ENCODE data around the gene TULP1.

The TULP1 gene

GRCh38 chr6:35453236-35453635 is 59.5 kb downstream of the TULP1 start:
- peak overlapping the region; percentile 78 for H3K4me3 ChIP-seq (ENCODE audit: low read depth, low read length)
- no peak for DNase-seq (ENCODE audit: low read depth)
- no peak for TF ChIP-seq CTCF (IDR thresholded peaks at IDR 0.05; ENCODE audit: insufficient read depth, low read depth, low read length, missing control alignments)

GRCh38 chr6:35452183-35453090 is 60.3 kb downstream of the TULP1 start, which contains the start of gene FANCE:
TSS of gene FANCE (plus strand) at chr6:35452338. CDS start at chr6:35452546, 208 bp downstream.
- DNase-seq (ENCODE audit: low read depth): peak; percentile 96
- H3K4me3 ChIP-seq (ENCODE audit: low read depth, low read length): peak within 1 kb of the TSS; percentile 78
- TF ChIP-seq CTCF (IDR thresholded peaks at IDR 0.05; ENCODE audit: insufficient read depth, low read depth, low read length, missing control alignments): no peak

GRCh38 chr6:35451354-35452182 is 61.1 kb downstream of the TULP1 start:
- DNase-seq (ENCODE audit: low read depth): no peak
- peak overlapping the region; percentile 78 for H3K4me3 ChIP-seq (ENCODE audit: low read depth, low read length)
- no peak for TF ChIP-seq CTCF (IDR thresholded peaks at IDR 0.05; ENCODE audit: insufficient read depth, low read depth, low read length, missing control alignments)

GRCh38 chr6:35449287-35449881 is 63.3 kb downstream of the TULP1 start:
- TF ChIP-seq CTCF (IDR thresholded peaks at IDR 0.05; ENCODE audit: insufficient read depth, low read depth, low read length, missing control alignments): peak; percentile 56
- H3K4me3 ChIP-seq (ENCODE audit: low read depth, low read length): no peak overlapping the region
- DNase-seq (ENCODE audit: low read depth): peak; percentile 77

- DNase-seq (ENCODE audit: low read depth): no peak
- TF ChIP-seq CTCF (IDR thresholded peaks at IDR 0.05; ENCODE audit: insufficient read depth, low read depth, low read length, missing control alignments): no peak
- no peak overlapping the region for H3K4me3 ChIP-seq (ENCODE audit: low read depth, low read length)
These were observed 64.5 kb downstream of the TULP1 start for GRCh38 chr6:35448191-35448590.
